Activated CD8-positive, alpha-beta memory T cell treated with anti-CD3 and anti-CD28 coated beads for 48 hours (primary cell): ENCODE data around the gene MBLAC1.

Source experiments
- DNase-seq, 3 experiments: peaks; one replicate each; pipeline ENCODE4 v3.0.0-alpha.2; 2020; ENCODE audit warnings: low read depth in 2 of 3, low spot score in 2 of 3

MBLAC1 gene

GRCh38 chr7:100152937-100153666 is 26.3 kb downstream of the MBLAC1 start:
- DNase-seq: no peak

- DNase-seq: no peak
Observed at GRCh38 chr7:100153708-100154535, 27.2 kb downstream of the MBLAC1 start.

DNA sequence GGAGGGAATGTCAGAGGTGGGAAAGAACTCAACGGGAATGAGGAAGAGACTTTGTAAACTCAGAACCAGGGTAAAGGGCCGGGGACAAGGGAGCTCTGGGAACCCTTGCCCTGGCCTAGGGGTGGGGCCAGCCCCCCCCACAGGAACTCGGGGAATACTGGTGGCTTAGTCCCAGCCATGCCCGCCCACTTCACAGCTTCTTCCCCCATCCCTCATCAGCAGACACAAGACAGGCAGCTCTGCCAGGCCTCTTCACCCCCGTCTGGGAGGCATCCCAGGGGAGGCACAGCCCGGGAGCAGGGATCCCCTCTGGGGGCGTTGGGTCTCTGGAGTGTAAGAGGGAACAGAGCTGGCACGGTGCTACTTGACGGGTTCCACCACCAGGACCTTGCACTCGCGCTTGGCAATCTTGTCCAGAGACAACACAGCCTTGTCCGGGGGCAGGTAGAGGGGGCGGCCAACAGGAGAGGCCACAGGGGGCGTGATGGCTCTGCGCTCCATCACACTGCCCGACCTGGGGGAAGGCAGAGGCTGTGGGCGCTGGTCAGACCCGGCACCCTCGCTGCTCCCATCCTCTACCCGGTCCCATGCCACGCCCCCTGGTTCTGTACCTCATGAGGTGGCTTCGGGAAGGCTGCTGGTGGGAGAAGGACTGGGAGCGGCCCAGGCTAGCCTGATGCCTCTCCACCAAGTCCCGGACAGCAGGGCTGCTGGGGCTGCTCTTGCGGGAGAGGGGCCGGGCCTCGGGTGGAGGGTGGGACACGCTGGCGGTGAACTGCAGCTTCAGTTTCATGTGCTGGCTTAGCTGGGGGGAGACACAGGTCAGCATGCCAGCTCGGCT is 28.1 kb downstream of the MBLAC1 start:
- DNase-seq: no peak

DNA sequence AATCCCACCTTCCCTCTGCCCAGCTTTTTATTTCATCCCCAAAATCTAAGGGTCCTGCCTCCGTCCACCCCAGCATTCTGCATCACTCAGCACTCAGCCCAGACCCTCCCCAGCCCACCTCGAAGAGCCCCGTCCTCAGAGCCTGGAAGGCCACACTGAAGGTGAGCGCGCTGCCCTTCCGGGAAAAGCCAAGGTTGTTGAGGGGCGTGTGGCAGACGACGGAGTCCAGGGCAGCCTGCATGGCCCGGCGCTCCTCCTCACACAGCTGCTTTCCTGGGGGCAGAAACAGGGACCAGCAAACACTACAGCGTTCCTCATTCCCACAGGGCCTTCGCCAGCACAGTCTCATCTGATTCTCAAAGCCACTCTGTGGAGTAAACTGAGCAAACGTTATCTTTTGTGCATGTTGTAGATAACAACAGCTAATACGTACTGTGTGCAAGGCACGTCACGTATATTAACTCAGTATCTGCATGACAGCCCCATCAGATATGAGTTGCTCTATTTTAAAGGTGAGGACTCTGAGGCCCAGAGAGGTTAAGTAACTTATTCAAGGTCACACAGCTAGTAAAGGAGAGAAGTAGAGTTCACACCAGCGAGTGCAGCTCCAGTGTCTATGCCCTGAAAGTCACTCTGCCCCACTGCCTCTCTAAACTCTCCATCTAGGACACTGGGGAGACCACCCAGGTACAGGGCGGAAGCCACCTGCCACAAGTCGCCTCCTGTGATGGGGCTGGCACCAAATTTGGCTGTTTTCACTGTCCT is 29.0 kb downstream of the MBLAC1 start:
- DNase-seq: no peak

DNA sequence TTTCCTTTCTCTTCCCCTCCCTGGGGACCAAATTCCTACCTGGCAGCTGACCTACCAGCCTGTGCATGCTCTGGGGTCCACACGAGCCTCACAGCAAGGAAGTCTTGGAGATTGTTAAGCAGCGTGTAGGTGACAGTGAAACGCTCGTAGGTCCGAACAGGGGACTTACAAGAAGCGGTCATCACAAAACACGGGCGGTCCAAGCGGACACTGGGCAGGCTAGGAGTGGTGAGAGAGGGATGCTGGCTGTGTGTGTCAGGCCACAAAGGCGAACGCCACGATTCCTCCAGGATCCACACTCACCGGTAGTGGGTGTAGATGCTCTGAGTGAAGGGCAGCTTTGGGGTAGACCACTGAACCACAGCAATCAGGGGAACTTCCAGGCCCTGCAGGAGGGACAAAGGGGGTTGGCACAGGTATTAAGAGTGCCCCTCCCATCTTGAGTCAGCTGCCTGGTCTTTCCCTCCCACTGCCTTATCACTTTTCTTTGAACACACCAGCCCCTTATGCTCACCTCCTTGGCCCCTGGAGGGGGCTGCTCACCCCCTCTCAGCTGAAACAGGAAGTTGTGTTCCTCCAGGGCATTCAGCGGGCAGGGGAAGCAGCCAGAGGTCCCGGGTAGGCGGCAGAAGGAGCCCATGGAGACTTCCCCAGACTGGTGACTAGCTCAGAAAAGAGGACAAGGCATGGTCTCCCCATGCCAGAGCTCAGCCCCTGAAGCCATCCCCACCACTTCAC is 29.7 kb downstream of the MBLAC1 start:
- no peak for DNase-seq

DNA sequence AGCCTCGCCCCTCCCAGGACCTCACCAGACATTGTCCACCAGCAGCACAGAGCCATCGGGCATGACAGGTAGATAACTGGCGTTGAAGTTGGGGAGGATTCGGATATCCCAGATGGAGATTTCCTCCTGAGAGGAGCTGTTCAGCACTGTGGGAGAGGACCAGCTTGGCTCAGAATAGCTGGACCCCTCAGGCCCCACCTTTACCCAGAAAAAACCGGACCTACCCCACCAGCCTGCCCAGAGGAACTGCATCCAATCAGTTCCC is 30.2 kb downstream of the MBLAC1 start:
- DNase-seq: no peak

- no peak for DNase-seq
Observed at GRCh38 chr7:100157334-100158228, 30.8 kb downstream of the MBLAC1 start.

- DNase-seq: peak; percentile 76 to 90 (median 80)
Observed at GRCh38 chr7:100158229-100159098, 31.7 kb downstream of the MBLAC1 start, which contains the start of gene TRAPPC14. TRAPPC14 (minus strand) TSS chr7:100158723; CDS start chr7:100158499, 224 bp downstream.

DNA sequence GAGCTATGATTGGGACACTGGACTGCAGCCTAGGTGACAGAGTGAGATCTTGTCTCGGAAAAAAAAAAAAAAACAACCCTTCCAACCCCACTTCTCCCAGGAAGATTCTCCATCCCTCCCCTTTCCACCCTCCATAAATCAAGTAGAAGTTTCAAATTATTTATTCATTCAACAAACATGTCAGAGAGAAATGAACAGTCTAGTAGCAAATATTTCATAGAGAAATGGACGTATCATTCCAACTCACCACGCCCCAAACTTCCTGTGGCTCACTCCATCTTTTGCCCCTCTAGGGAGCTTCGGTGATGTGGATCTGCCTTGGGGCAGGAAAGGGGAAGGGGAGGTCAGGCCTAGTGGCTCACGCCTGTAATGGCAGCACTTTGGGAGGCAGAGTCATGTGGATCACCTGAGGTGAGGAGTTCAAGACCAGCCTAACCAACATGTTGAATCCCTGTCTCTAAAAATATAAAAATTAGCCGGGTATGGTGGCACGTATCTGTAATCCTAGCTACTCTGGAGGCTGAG is 32.4 kb downstream of the MBLAC1 start:
- no peak for DNase-seq

DNA sequence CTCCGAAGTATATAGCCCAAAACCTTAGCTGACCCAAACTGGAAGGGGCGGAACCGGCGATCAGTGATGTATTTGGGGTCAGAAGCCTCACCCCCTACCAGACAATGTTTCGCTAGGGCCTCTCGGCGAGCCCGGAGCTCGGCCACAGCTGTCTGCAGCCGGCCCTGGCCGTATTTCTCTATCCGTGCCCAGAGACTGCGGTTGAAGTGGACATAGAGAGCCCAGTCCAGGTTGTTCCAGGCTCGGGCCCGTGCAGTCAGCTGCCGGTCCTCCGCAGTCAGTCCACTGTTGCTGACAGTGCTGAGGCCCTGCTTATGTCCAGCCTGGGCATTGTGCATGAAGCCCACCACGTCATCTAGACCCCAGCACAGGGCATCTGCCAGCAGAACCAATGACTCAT is 33.3 kb downstream of the MBLAC1 start:
- DNase-seq: no peak

DNA sequence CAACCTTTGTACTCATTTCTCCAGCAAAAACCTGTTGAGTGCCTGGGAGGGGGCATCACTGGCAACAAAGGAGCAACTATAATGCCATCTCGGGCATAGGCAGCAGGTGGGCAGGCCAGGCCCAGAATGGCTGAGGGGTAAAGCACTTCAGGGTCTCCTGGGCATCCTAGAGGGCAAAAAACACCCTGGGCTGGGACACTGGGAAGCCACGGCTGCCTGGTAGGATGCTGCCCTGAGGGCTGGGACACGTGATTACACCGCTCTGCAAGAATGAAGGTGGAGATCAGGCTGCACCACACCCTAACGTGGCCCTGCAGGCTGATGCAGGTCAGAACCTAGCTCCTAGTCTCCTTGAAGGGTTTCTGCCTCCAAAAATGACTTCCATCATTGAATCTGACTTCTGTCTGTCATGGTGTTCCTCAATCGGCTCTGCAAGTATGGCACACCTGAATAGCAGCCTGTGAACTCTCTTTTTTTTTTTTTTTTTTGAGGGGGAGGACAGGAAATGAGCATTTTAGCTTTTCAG is 36.3 kb downstream of the MBLAC1 start:
- DNase-seq: no peak

DNA sequence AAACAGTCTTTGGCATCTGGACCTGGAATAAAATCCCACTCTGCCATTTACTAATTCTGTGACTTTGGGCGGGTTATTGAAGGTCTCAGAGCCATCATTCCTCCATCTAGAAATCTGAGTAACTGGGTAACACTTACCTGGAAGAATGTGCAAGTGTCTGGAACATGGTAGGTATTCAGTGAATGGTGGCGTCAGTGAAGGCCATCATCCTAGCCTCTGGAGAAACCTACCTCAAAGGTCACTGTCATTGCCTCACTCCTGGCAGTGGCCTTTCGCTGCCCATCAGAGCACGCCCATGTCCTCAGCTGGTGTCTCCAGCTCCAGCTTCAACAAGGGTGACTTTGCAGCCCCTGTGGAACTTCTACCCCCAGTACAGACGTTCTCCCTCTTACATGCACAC is 37.1 kb downstream of the MBLAC1 start:
- no peak for DNase-seq

- DNase-seq: no peak
Observed at GRCh38 chr7:100166317-100166940, 39.7 kb downstream of the MBLAC1 start.

- no peak for DNase-seq
Observed at GRCh38 chr7:100166970-100167911, 40.5 kb downstream of the MBLAC1 start.

GRCh38 chr7:100167912-100168323 is 41.2 kb downstream of the MBLAC1 start:
- no peak for DNase-seq

DNA sequence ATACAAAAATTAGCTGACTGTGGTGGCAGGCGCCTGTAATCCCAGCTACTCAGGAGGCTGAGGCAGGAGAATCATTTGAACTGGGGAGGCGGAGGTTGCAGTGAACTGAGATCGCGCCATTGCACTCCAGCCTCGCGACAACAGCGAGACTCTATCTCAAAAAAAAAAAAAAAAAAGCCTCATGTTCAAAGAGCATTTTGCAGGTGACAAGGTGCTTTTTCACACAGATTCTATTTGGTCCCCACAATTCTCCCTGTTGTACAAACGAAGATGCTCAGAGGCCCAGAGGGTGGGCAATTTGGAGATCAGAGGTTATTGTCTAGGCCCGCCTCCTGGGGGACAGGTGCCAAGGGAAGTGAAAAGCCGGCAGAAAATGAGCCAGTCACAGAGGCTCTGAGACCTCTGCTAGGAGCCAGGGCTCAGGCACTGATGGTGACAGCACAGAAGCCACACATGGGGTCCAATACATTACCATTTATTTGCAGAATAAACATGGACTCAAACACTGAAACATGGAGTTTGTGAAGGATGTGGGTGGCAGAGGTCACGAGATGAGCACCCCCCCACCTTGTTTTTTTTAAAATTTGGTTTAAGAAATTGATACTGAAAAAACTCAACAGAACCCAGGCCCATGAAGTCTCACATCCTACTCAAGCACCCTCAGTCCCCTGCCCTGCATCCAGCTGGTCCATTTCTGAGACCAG is 42.5 kb downstream of the MBLAC1 start:
- DNase-seq: no peak
